ENCODE measurements around the gene COL10A1.
A peak's percentile ranks its signal among the peaks of the same experiment; 100 is the strongest.

Gene COL10A1

GRCh38 chr6:116127771-116128493 lies 2.0 kb upstream of the COL10A1 start:
- DNase-seq (ENCODE audit: low read depth) = no peak
- no peak for TF ChIP-seq CTCF (IDR thresholded peaks at IDR 0.05; ENCODE audit: insufficient read depth, low read depth, low read length, missing control alignments)
- no peak overlapping the region for H3K4me3 ChIP-seq (ENCODE audit: low read depth, low read length)

- H3K4me3 ChIP-seq (ENCODE audit: low read depth, low read length) = no peak overlapping the region
- no peak for TF ChIP-seq CTCF (IDR thresholded peaks at IDR 0.05; ENCODE audit: insufficient read depth, low read depth, low read length, missing control alignments)
- no peak for DNase-seq (ENCODE audit: low read depth)
Measured at GRCh38 chr6:116120430-116120829, 5.5 kb downstream of the COL10A1 start.

GRCh38 chr6:116118608-116119007 lies 7.3 kb downstream of the COL10A1 start:
- no peak overlapping the region for H3K4me3 ChIP-seq (ENCODE audit: low read depth, low read length)
- no peak for DNase-seq (ENCODE audit: low read depth)
- TF ChIP-seq CTCF (IDR thresholded peaks at IDR 0.05; ENCODE audit: insufficient read depth, low read depth, low read length, missing control alignments) = no peak

- no peak overlapping the region for H3K4me3 ChIP-seq (ENCODE audit: low read depth, low read length)
- TF ChIP-seq CTCF (IDR thresholded peaks at IDR 0.05; ENCODE audit: insufficient read depth, low read depth, low read length, missing control alignments) = no peak
- DNase-seq (ENCODE audit: low read depth) = no peak
Measured at GRCh38 chr6:116115781-116116180, 10.2 kb downstream of the COL10A1 start.

GRCh38 chr6:116113386-116113785 lies 12.5 kb downstream of the COL10A1 start:
- no peak for DNase-seq (ENCODE audit: low read depth)
- H3K4me3 ChIP-seq (ENCODE audit: low read depth, low read length) = no peak overlapping the region
- TF ChIP-seq CTCF (IDR thresholded peaks at IDR 0.05; ENCODE audit: insufficient read depth, low read depth, low read length, missing control alignments) = no peak

- DNase-seq (ENCODE audit: low read depth) = peak; percentile 64
- H3K4me3 ChIP-seq (ENCODE audit: low read depth, low read length) = no peak overlapping the region
- peak; percentile 63 for TF ChIP-seq CTCF (IDR thresholded peaks at IDR 0.05; ENCODE audit: insufficient read depth, low read depth, low read length, missing control alignments)
Measured at GRCh38 chr6:116111552-116112528, 14.1 kb downstream of the COL10A1 start.

Data from GM12865 (cell line).